Measurements from ENCODE around the gene UCKL1.
A peak's percentile ranks its signal among the peaks of the same experiment; 100 is the strongest.
"Not testable (repeated sequence)": the region's sequence is repeated elsewhere in the genome, so short reads cannot be mapped to it uniquely, and the experiment has no call there.

The UCKL1 gene

GRCh38 chr20:63972312-63973159 is 16.3 kb upstream of the UCKL1 start:
- DNase-seq = no peak

GRCh38 chr20:63971960-63972311 is 15.7 kb upstream of the UCKL1 start:
- not testable (repeated sequence) for DNase-seq

- DNase-seq = no peak
Observed at GRCh38 chr20:63970714-63971431, 14.7 kb upstream of the UCKL1 start.

- DNase-seq = peak; percentile 80
Observed at GRCh38 chr20:63969838-63970713, 13.9 kb upstream of the UCKL1 start, which contains the start of gene ZNF512B. Gene ZNF512B (minus strand): TSS chr20:63969930. CDS start chr20:63967950, 1,980 bp downstream.

GRCh38 chr20:63968928-63969760 is 12.9 kb upstream of the UCKL1 start:
- peak; percentile 67 for DNase-seq

- peak; percentile 29 for DNase-seq
Observed at GRCh38 chr20:63968136-63968927, 12.1 kb upstream of the UCKL1 start.

GRCh38 chr20:63967330-63968135 is 11.3 kb upstream of the UCKL1 start:
- peak; percentile 33 for DNase-seq

- DNase-seq = no peak
Observed at GRCh38 chr20:63966944-63967322, 10.7 kb upstream of the UCKL1 start.

- peak; percentile 25 for DNase-seq
Observed at GRCh38 chr20:63966172-63966943, 10.1 kb upstream of the UCKL1 start.

- peak; percentile 15 for DNase-seq
Observed at GRCh38 chr20:63964412-63964811, 8.2 kb upstream of the UCKL1 start.

- peak; percentile 25 for DNase-seq
Observed at GRCh38 chr20:63963784-63964301, 7.6 kb upstream of the UCKL1 start.

- peak; percentile 28 for DNase-seq
Observed at GRCh38 chr20:63963348-63963741, 7.1 kb upstream of the UCKL1 start.

- peak; percentile 23 for DNase-seq
Observed at GRCh38 chr20:63962426-63963347, 6.5 kb upstream of the UCKL1 start.

- DNase-seq = peak; percentile 25
Observed at GRCh38 chr20:63961664-63962425, 5.6 kb upstream of the UCKL1 start.

- DNase-seq = peak; percentile 14
Observed at GRCh38 chr20:63960654-63961621, 4.7 kb upstream of the UCKL1 start.

- DNase-seq = no peak
Observed at GRCh38 chr20:63959699-63960075, 3.5 kb upstream of the UCKL1 start.
